DND-41 (cell line): ENCODE data around the gene PAPPA.

ENCODE experiments used
- ATAC-seq: fragments of 200-7000 bp; cut with Tn5 transposase; 3 replicates; pipeline ENCODE4 v1.9.1; 2021; ENCODE audit warnings: low read depth; ENCODE audit not compliant: insufficient read depth
- DNase-seq: peaks from one replicate; pipeline ENCODE4 v3.0.0-alpha.2; 2020
- H2AFZ ChIP-seq: 2 replicates; pipeline ENCODE4 v1.6.0; 2012; ENCODE audit warnings: low read depth, low read length
- H3K27ac ChIP-seq: 2 replicates; pipeline ENCODE4 v1.5.1; 2012; ENCODE audit warnings: low read length, inconsistent platforms
- H3K27me3 ChIP-seq: fragments of 200-600 bp; sonication (generic); 2 replicates; pipeline ENCODE4 v1.6.0; 2012; ENCODE audit warnings: low read length, mild to moderate bottlenecking, inconsistent platforms; ENCODE audit not compliant: insufficient read depth, poor library complexity
- H3K36me3 ChIP-seq: 2 replicates; pipeline ENCODE4 v1.5.1; 2012; ENCODE audit warnings: low read length, inconsistent platforms; ENCODE audit not compliant: insufficient read depth
- H3K4me1 ChIP-seq: 2 replicates; pipeline ENCODE4 v1.5.1; 2012; ENCODE audit warnings: mild to moderate bottlenecking, low read length; ENCODE audit not compliant: insufficient read depth
- H3K4me2 ChIP-seq: 2 replicates; pipeline ENCODE4 v1.6.0; 2012; ENCODE audit warnings: mild to moderate bottlenecking, moderate library complexity, low read length, inconsistent platforms; ENCODE audit not compliant: insufficient read depth
- H3K4me3 ChIP-seq, 2 experiments: fragments of 200-600 bp in 1 of 2; shearing (Covaris generic) in 1 of 2; 2 replicates each; pipeline ENCODE4 v1.5.1; 2012 to 2016; ENCODE audit warnings: inconsistent platforms in 2 of 2, low read length in 2 of 2, mild to moderate bottlenecking in 2 of 2, low read depth in 1 of 2, moderate library complexity in 1 of 2
- H3K79me2 ChIP-seq: 2 replicates; pipeline ENCODE4 v1.6.0; 2012; ENCODE audit warnings: low read length, inconsistent platforms; ENCODE audit not compliant: insufficient read depth
- H3K9ac ChIP-seq: 2 replicates; pipeline ENCODE4 v1.6.0; 2012; ENCODE audit warnings: low read depth, mild to moderate bottlenecking, inconsistent platforms, low read length, moderate library complexity
- H3K9me3 ChIP-seq: 2 replicates; pipeline ENCODE4 v1.5.1; 2012; ENCODE audit warnings: low read length, moderate library complexity, mild to moderate bottlenecking, inconsistent platforms; ENCODE audit not compliant: insufficient read depth, severe bottlenecking
- H4K20me1 ChIP-seq: 2 replicates; pipeline ENCODE4 v1.6.0; 2012; ENCODE audit warnings: low read length; ENCODE audit not compliant: insufficient read depth
- CTCF ChIP-seq: IDR thresholded peaks from 2 replicates; pipeline ENCODE4 v1.5.1; 2012; ENCODE audit warnings: borderline replicate concordance, low read length, moderate library complexity, mild to moderate bottlenecking; ENCODE audit not compliant: poor library complexity, severe bottlenecking; ENCODE audit errors: extremely low read depth
- EZH2 ChIP-seq: IDR thresholded peaks from 3 replicates; pipeline ENCODE4 v1.6.1; 2012; ENCODE audit warnings: borderline replicate concordance, low read depth, mild to moderate bottlenecking, moderate library complexity, low read length, inconsistent platforms; ENCODE audit not compliant: severe bottlenecking

PAPPA gene

DNA sequence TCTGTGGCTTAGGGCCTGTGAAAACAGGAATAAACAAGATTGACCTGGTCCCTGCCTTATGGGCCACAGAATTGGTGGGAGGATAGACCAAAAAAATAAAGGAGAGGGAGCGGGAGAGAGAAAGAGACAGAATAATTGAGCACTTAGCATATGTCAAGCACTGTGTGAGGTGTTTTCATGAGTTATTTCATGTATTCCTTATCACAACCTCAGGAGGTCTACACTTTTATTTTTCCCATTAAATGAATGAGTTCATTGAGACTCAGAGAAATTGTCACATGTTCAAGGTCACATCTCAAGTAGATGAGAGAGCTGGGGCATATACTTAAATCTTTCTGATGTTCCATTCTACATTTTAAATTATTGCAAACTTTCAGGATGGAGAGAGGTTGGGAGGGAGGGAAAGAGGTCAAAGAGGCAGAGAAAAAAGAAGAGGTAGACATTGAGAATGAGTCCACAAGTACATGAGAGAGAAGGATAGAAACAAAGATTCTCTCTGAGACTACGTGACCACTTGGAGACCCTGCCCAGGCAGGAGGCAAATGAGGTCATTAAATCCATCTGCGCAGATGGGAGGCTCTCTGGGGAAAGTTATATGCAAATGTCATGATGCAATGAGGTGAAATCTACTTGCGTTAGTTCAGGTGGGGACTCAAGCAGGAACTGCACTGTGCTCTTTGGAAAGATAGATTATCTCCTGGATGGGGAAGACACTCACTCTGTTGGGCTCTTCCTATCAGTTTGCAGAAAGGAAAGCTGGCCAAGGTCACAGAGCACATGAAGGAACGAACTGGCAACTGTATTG lies 241.5 kb downstream of the PAPPA start:
- Histone ChIP-seq H2AFZ (no peak overlapping the region), H3K9me3 (no peaks in the 10 kb centered on the region), H3K4me1 (no peaks in the 10 kb centered on the region), H3K4me3 (no peak overlapping the region), H4K20me1 (no peaks in the 10 kb centered on the region), H3K79me2 (no peaks in the 10 kb centered on the region), H3K9ac (no peak overlapping the region), H3K4me2 (no peak overlapping the region), H3K36me3 (no peaks in the 10 kb centered on the region), H3K27ac (no peak overlapping the region), H3K27me3 (no peaks in the 10 kb centered on the region)
- DNase-seq, result no peak
- no peak for TF ChIP-seq CTCF
- no peak for TF ChIP-seq EZH2
- ATAC-seq, result no peak

DNA sequence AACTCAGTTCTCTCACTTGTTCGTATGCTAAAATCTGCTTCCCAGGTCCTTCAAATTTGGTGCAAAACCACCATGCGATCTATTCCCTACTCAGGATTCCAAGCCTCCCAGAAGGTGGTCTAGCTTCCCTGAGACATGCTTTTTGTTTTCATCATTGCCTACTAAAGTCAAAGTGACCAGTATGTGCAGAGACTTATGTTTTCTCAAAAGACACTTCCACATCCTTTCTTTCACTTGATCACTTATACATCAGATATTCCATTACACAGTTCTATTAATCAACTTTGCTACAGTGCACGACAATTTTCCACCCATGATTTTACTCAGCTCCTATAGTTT lies 242.1 kb downstream of the PAPPA start:
- Histone ChIP-seq H3K4me3 (no peak overlapping the region), H3K9ac (no peak overlapping the region), H3K36me3 (no peaks in the 10 kb centered on the region), H3K4me2 (no peak overlapping the region), H2AFZ (no peak overlapping the region), H4K20me1 (no peaks in the 10 kb centered on the region), H3K27ac (no peak overlapping the region), H3K27me3 (no peaks in the 10 kb centered on the region), H3K9me3 (no peaks in the 10 kb centered on the region), H3K4me1 (no peaks in the 10 kb centered on the region), H3K79me2 (no peaks in the 10 kb centered on the region)
- ATAC-seq, result no peak
- TF ChIP-seq CTCF, result no peak
- no peak for TF ChIP-seq EZH2
- no peak for DNase-seq

DNA sequence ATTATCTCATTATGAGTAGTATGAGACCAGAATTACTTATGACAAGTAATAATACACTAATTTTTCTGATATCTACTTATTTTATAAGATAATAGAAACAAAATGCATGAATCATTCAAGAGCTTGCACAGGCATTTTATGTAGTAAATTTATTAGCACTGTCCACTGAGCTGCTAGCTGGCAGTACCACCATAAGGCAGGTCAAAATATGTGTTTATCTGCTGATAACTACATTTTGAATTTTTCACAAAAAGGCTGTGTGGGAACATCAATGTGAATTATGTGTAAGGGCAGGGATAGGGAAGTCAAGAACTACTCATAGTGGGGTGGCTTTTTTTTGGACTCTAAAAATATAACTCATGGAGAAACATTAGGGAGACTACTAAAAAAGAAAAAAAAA lies 249.6 kb downstream of the PAPPA start:
- H3K79me2 ChIP-seq, result no peaks in the 10 kb centered on the region
- ATAC-seq (no peak), DNase-seq (no peak)
- no peaks in the 10 kb centered on the region for H3K36me3 ChIP-seq
- no peaks in the 10 kb centered on the region for H3K27me3 ChIP-seq
- H3K9ac ChIP-seq, result no peak overlapping the region
- H3K27ac ChIP-seq, result no peak overlapping the region
- H3K4me3 ChIP-seq, result no peak overlapping the region
- no peaks in the 10 kb centered on the region for H4K20me1 ChIP-seq
- H3K4me1 ChIP-seq, result no peaks in the 10 kb centered on the region
- no peaks in the 10 kb centered on the region for H3K9me3 ChIP-seq
- H2AFZ ChIP-seq, result no peak overlapping the region
- no peak overlapping the region for H3K4me2 ChIP-seq
- TF ChIP-seq EZH2 (no peak), CTCF (no peak)
